Lung (tissue), 12 donors: Measurements from ENCODE around the gene OLA1. TPM values are rescaled to one million over a fixed set of nuclear protein-coding genes. Genes with fewer than 3 reads are reported as not detected.

ENCODE experiments used
- ATAC-seq: fragments of 200-7000 bp; cut with Tn5 transposase; one replicate; pipeline ENCODE4 v1.9.1; 2020; ENCODE audit warnings: moderate number of reproducible peaks; ENCODE audit not compliant: insufficient read depth, low FRiP score
- DNase-seq, 3 donors: peaks; one replicate each; pipeline ENCODE4 v3.0.0-alpha.2; 2013 to 2017
- H3K27ac ChIP-seq, 2 donors: one replicate each; pipeline ENCODE4 v1.5.1; 2013; ENCODE audit warnings: mild to moderate bottlenecking in 2 of 2, moderate library complexity in 2 of 2, control low read depth in 1 of 2, inconsistent platforms in 1 of 2, low read depth in 1 of 2, low read length in 1 of 2
- H3K27me3 ChIP-seq, 3 donors: one replicate each; pipeline ENCODE4 v1.5.1; 2013; ENCODE audit warnings: low read length in 2 of 3; ENCODE audit not compliant: control insufficient read depth in 3 of 3, insufficient read depth in 3 of 3
- H3K36me3 ChIP-seq, 4 donors: one replicate each; pipeline ENCODE4 v1.5.1; 2013; ENCODE audit warnings: low read length in 4 of 4, mild to moderate bottlenecking in 1 of 4, moderate library complexity in 1 of 4; ENCODE audit not compliant: control insufficient read depth in 4 of 4, insufficient read depth in 4 of 4
- H3K4me1 ChIP-seq, 5 donors: one replicate each; pipeline ENCODE4 v1.5.1; 2013; ENCODE audit warnings: low read length in 5 of 5, mild to moderate bottlenecking in 2 of 5, moderate library complexity in 1 of 5; ENCODE audit not compliant: control insufficient read depth in 5 of 5, insufficient read depth in 5 of 5
- H3K4me3 ChIP-seq: one replicate; pipeline ENCODE4 v1.5.1; 2013; ENCODE audit warnings: mild to moderate bottlenecking, control low read depth, moderate library complexity
- H3K9ac ChIP-seq, 2 donors: one replicate each; pipeline ENCODE4 v1.5.1; 2013; ENCODE audit warnings: low read length in 2 of 2, control low read depth in 1 of 2; ENCODE audit not compliant: insufficient read depth in 1 of 2
- H3K9me3 ChIP-seq, 4 donors: one replicate each; pipeline ENCODE4 v1.5.1; 2013; ENCODE audit warnings: low read length in 3 of 4, mild to moderate bottlenecking in 1 of 4, moderate library complexity in 1 of 4; ENCODE audit not compliant: control insufficient read depth in 4 of 4, insufficient read depth in 3 of 4
- CTCF ChIP-seq: IDR thresholded peaks from 2 replicates; pipeline ENCODE4 v1.5.1; 2012; ENCODE audit warnings: mild to moderate bottlenecking; ENCODE audit errors: control extremely low read depth, extremely low read depth
- WGBS, 2 donors: extraction: QIAGEN DNeasy Blood & Tissue Kit; methylation state at CpG; one replicate each; pipeline ENCODE4 v1.1.7; 2013; 5-methylcytosine and 5-hydroxymethylcytosine counted together
- polyA plus RNA-seq, 2 donors: library from polyadenylated mRNA; stranded (reverse); fragments of 200-250 nt; gene quantifications; one replicate each; pipeline ENCODE4 v1.2.1, GENCODE V29; 2013
- total RNA-seq, 2 donors: library from RNA; depleted of rRNA in 1 of 2; stranded (reverse); fragments of >200 nt in 1 of 2; gene quantifications; one replicate each; pipeline ENCODE4 v1.2.1, GENCODE V29; 2014 to 2021
- donor health status: control.
- donor health status: control.
- donor health status: Bipolar disorder and iron deficiency.
- donor health status: healthy.
- donor health status: DM: yes; HTN: yes; CAD: no.

Gene OLA1
- total and polyA plus RNA-seq, 4 donors = 49.8 to 71.4 (median 53.4) TPM

- peaks cover 0 to 2% (median under 1%) of the 10 kb centered on the region in 4 donors for H3K36me3 ChIP-seq
- WGBS, 2 donors = 100% methylated on average over 1 of the region's 1 CpG
- DNase-seq = no peak
Observed at GRCh38 chr2:174085781-174086180, 162.6 kb downstream of the OLA1 start.

GRCh38 chr2:174083843-174084458 is 164.4 kb downstream of the OLA1 start:
- no peak for TF ChIP-seq CTCF
- WGBS, 2 donors = 95 to 98% methylated on average over 3 of the region's 3 CpGs
- H3K9ac ChIP-seq = no peak overlapping the region

More at GRCh38 chr2:174085781-174086180, 162.6 kb downstream of the OLA1 start:
- H3K4me3 ChIP-seq = no peak overlapping the region
- H3K27me3 ChIP-seq = no peaks in the 10 kb centered on the region
- ATAC-seq = no peak
- H3K9me3 ChIP-seq = no peaks in the 10 kb centered on the region
- H3K4me1 ChIP-seq = no peaks in the 10 kb centered on the region
- H3K9ac ChIP-seq = no peak overlapping the region
- TF ChIP-seq CTCF = no peak
- no peak overlapping the region for H3K27ac ChIP-seq

GRCh38 chr2:174080672-174081121 is 167.6 kb downstream of the OLA1 start:
- peaks cover 0 to 6% (median 0%) of the 10 kb centered on the region in 5 donors for H3K4me1 ChIP-seq
- no peak for TF ChIP-seq CTCF
- H3K36me3 ChIP-seq = peaks cover 0 to 4% (median 0%) of the 10 kb centered on the region in 4 donors
- WGBS, 2 donors = 91 to 94% methylated on average over 6 of the region's 6 CpGs
- DNase-seq (no peak), ATAC-seq (no peak)
- H3K9me3 ChIP-seq = no peaks in the 10 kb centered on the region
- H3K27me3 ChIP-seq = no peaks in the 10 kb centered on the region
- no peak overlapping the region for H3K9ac ChIP-seq
- H3K4me3 ChIP-seq = no peak overlapping the region
- no peak overlapping the region for H3K27ac ChIP-seq

More at GRCh38 chr2:174083843-174084458, 164.4 kb downstream of the OLA1 start:
- Histone ChIP-seq H3K4me1 (no peaks in the 10 kb centered on the region), H3K27me3 (no peaks in the 10 kb centered on the region), H3K4me3 (no peak overlapping the region), H3K36me3 (peaks cover 0 to 4% (median 0%) of the 10 kb centered on the region in 4 donors), H3K27ac (no peak overlapping the region), H3K9me3 (no peaks in the 10 kb centered on the region)
- DNase-seq (no peak), ATAC-seq (no peak)
